ENCODE data around the gene ALG12.

DNA sequence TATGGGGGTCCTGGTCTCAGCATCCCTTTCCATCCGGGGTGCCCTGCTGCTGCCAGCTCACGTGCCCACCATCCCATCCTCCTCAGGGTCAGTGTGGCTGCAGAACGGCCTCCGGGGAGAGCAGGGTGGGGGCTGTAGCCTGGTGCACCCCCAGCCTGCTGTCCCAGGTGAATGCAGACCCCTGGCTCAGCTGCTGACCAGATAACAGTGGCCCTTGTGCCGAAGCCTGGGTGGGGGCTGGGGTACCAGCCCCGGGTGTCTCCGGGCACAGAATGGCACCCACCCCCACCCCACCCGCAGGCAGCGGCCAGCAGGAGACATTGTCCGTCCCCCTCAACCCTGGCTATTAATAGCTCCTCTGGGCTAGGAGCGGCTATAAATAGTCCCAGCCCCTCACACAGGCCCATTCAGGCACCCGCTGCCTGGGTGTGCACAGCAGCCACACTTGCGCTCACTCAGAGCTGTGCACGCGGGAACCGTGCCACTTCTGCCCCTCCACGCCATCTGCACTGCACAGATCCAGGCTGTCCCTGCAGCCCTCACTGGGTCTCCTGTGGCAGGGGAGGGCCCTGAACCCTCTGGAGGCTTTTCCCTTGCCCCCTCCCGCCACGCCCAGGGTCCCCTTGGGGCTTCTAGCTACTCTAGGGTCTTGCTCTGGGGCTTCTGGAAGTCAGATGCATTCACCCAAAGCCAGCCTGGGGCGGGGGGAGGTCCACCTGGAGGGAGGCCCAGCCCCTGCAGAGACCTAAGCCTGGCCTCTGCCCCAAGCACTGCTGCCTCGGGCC lies 18.9 kb upstream of the ALG12 start:
- TF ChIP-seq TEAD4 (CRISPR knock-in tag; IDR thresholded peaks at IDR 0.05) (no peak), ZBTB21 (CRISPR knock-in tag; IDR thresholded peaks at IDR 0.05; ENCODE audit: borderline replicate concordance) (no peak), CREB1 (CRISPR knock-in tag; IDR thresholded peaks at IDR 0.05) (no peak)
- TF ChIP-seq, protein P1, sequence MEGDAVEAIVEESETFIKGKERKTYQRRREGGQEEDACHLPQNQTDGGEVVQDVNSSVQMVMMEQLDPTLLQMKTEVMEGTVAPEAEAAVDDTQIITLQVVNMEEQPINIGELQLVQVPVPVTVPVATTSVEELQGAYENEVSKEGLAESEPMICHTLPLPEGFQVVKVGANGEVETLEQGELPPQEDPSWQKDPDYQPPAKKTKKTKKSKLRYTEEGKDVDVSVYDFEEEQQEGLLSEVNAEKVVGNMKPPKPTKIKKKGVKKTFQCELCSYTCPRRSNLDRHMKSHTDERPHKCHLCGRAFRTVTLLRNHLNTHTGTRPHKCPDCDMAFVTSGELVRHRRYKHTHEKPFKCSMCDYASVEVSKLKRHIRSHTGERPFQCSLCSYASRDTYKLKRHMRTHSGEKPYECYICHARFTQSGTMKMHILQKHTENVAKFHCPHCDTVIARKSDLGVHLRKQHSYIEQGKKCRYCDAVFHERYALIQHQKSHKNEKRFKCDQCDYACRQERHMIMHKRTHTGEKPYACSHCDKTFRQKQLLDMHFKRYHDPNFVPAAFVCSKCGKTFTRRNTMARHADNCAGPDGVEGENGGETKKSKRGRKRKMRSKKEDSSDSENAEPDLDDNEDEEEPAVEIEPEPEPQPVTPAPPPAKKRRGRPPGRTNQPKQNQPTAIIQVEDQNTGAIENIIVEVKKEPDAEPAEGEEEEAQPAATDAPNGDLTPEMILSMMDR (IDR thresholded peaks at IDR 0.05), result no peak
- TF ChIP-seq, protein P2, sequence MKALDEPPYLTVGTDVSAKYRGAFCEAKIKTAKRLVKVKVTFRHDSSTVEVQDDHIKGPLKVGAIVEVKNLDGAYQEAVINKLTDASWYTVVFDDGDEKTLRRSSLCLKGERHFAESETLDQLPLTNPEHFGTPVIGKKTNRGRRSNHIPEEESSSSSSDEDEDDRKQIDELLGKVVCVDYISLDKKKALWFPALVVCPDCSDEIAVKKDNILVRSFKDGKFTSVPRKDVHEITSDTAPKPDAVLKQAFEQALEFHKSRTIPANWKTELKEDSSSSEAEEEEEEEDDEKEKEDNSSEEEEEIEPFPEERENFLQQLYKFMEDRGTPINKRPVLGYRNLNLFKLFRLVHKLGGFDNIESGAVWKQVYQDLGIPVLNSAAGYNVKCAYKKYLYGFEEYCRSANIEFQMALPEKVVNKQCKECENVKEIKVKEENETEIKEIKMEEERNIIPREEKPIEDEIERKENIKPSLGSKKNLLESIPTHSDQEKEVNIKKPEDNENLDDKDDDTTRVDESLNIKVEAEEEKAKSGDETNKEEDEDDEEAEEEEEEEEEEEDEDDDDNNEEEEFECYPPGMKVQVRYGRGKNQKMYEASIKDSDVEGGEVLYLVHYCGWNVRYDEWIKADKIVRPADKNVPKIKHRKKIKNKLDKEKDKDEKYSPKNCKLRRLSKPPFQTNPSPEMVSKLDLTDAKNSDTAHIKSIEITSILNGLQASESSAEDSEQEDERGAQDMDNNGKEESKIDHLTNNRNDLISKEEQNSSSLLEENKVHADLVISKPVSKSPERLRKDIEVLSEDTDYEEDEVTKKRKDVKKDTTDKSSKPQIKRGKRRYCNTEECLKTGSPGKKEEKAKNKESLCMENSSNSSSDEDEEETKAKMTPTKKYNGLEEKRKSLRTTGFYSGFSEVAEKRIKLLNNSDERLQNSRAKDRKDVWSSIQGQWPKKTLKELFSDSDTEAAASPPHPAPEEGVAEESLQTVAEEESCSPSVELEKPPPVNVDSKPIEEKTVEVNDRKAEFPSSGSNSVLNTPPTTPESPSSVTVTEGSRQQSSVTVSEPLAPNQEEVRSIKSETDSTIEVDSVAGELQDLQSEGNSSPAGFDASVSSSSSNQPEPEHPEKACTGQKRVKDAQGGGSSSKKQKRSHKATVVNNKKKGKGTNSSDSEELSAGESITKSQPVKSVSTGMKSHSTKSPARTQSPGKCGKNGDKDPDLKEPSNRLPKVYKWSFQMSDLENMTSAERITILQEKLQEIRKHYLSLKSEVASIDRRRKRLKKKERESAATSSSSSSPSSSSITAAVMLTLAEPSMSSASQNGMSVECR (CRISPR knock-in tag; IDR thresholded peaks at IDR 0.05; ENCODE audit: borderline replicate concordance), result no peak

Data from WTC11 (cell line).